HepG2 (cell line): ENCODE results near the gene CES3. TPM values are rescaled to one million over a fixed set of nuclear protein-coding genes. Genes with fewer than 3 reads are reported as not detected.

Source experiments
- FOSL1 ChIP-seq: sonication (generic); formaldehyde crosslinking; IDR thresholded peaks from 2 replicates; pipeline ENCODE4 v1.9.0; 2021; ENCODE audit warnings: missing genetic modification reagents, borderline replicate concordance
- FOXO1 ChIP-seq: sonication (generic); formaldehyde crosslinking; IDR thresholded peaks from 2 replicates; pipeline ENCODE4 v1.4.0; 2020; ENCODE audit warnings: missing genetic modification reagents
- HDAC2 ChIP-seq: sonication (generic); formaldehyde crosslinking; IDR thresholded peaks from 2 replicates; pipeline ENCODE4 v1.4.0; 2020; ENCODE audit warnings: missing genetic modification reagents
- HNF4G ChIP-seq, 2 experiments: sonication (generic) in 1 of 2; formaldehyde crosslinking in 1 of 2; IDR thresholded peaks; 2 replicates each; pipeline versions ENCODE4 v1.4.0 to v1.6.1; 2011 to 2020; ENCODE audit warnings: borderline replicate concordance in 2 of 2, low read depth in 2 of 2, mild to moderate bottlenecking in 2 of 2, low read length in 1 of 2, missing genetic modification reagents in 1 of 2, moderate library complexity in 1 of 2
- IRF1 ChIP-seq: sonication (generic); formaldehyde crosslinking; IDR thresholded peaks from 2 replicates; pipeline ENCODE4 v1.4.0; 2020; ENCODE audit warnings: low read depth, mild to moderate bottlenecking, missing genetic modification reagents
- JARID2 ChIP-seq: sonication (generic); formaldehyde crosslinking; IDR thresholded peaks from 2 replicates; pipeline ENCODE4 v1.8.1; 2023; ENCODE audit warnings: missing genetic modification reagents, inconsistent platforms; ENCODE audit not compliant: insufficient replicate concordance
- MATR3 ChIP-seq: sonication (generic); formaldehyde crosslinking; IDR thresholded peaks from 2 replicates; pipeline ENCODE4 v1.4.0; 2020; ENCODE audit warnings: missing genetic modification reagents
- NFYB ChIP-seq: sonication (generic); formaldehyde crosslinking; IDR thresholded peaks from 2 replicates; pipeline ENCODE4 v1.4.0; 2020; ENCODE audit warnings: missing genetic modification reagents
- PBX3 ChIP-seq: sonication (generic); formaldehyde crosslinking; IDR thresholded peaks from 2 replicates; pipeline ENCODE4 v1.8.1; 2023; ENCODE audit warnings: missing genetic modification reagents, inconsistent platforms, borderline replicate concordance
- PRPF4 ChIP-seq: fragments of 200-400 bp; formaldehyde crosslinking; IDR thresholded peaks from 2 replicates; pipeline ENCODE4 v1.6.1; 2016; ENCODE audit warnings: low read length, low read depth; ENCODE audit not compliant: poor library complexity, severe bottlenecking
- RARA ChIP-seq: IDR thresholded peaks from 2 replicates; pipeline ENCODE4 v1.6.1; 2016; ENCODE audit warnings: missing genetic modification reagents, missing compliant biosample characterization
- REXO4 ChIP-seq: sonication (generic); formaldehyde crosslinking; IDR thresholded peaks from 2 replicates; pipeline ENCODE4 v1.8.0; 2022; ENCODE audit warnings: missing genetic modification reagents, mild to moderate bottlenecking, borderline replicate concordance
- RFX1 ChIP-seq: fragments of 450-650 bp; IDR thresholded peaks from 2 replicates; pipeline ENCODE4 v1.6.1; 2017
- SETDB1 ChIP-seq: sonication (generic); formaldehyde crosslinking; IDR thresholded peaks from 2 replicates; pipeline ENCODE4 v1.5.1; 2020; ENCODE audit warnings: missing genetic modification reagents, mild to moderate bottlenecking, borderline replicate concordance
- SMAD9 ChIP-seq: sonication (generic); formaldehyde crosslinking; IDR thresholded peaks from 2 replicates; pipeline ENCODE4 v1.5.1; 2020; ENCODE audit warnings: mild to moderate bottlenecking, missing genetic modification reagents
- SNAPC4 ChIP-seq: sonication (generic); formaldehyde crosslinking; IDR thresholded peaks from 2 replicates; pipeline ENCODE4 v1.4.0; 2020; ENCODE audit warnings: mild to moderate bottlenecking, missing genetic modification reagents
- TEAD2 ChIP-seq: sonication (generic); formaldehyde crosslinking; IDR thresholded peaks from 2 replicates; pipeline ENCODE4 v1.9.0; 2021; ENCODE audit warnings: missing genetic modification reagents
- ZBTB8A ChIP-seq: sonication (generic); formaldehyde crosslinking; IDR thresholded peaks from 2 replicates; pipeline ENCODE4 v1.4.0; 2020; ENCODE audit warnings: mild to moderate bottlenecking, low read depth, missing genetic modification reagents, borderline replicate concordance
- ZNF160 ChIP-seq: sonication (generic); formaldehyde crosslinking; IDR thresholded peaks from 2 replicates; pipeline ENCODE4 v1.8.0; 2022; ENCODE audit warnings: mild to moderate bottlenecking, inconsistent platforms, missing genetic modification reagents
- ZNF207 ChIP-seq: fragments of 450-650 bp; IDR thresholded peaks from 2 replicates; pipeline ENCODE4 v1.6.1; 2016; ENCODE audit warnings: antibody characterized with exemption, borderline replicate concordance
- ZNF337 ChIP-seq: sonication (generic); formaldehyde crosslinking; IDR thresholded peaks from 2 replicates; pipeline ENCODE4 v1.5.1; 2020; ENCODE audit warnings: missing genetic modification reagents, low read depth, mild to moderate bottlenecking, borderline replicate concordance
- ZNF576 ChIP-seq: sonication (generic); formaldehyde crosslinking; IDR thresholded peaks from 2 replicates; pipeline ENCODE4 v1.4.0; 2020; ENCODE audit warnings: mild to moderate bottlenecking, missing genetic modification reagents
- ZNF660 ChIP-seq: sonication (generic); formaldehyde crosslinking; IDR thresholded peaks from 2 replicates; pipeline ENCODE4 v1.5.1; 2020; ENCODE audit warnings: mild to moderate bottlenecking, low read depth, missing genetic modification reagents, borderline replicate concordance
- ZNF780A ChIP-seq: sonication (generic); formaldehyde crosslinking; IDR thresholded peaks from 2 replicates; pipeline ENCODE4 v1.8.0; 2022; ENCODE audit warnings: mild to moderate bottlenecking, missing genetic modification reagents, moderate library complexity
- polyA plus RNA-seq, 8 experiments: library from polyadenylated mRNA; depleted of rRNA in 3 of 8; stranded (reverse) in 7 of 8; unstranded in 1 of 8; fragments of >200 nt; fragmentation: Illumina TruSeq in 4 of 8; extraction: Trizol in 4 of 8; gene quantifications; 2 replicates each; pipeline versions ENCODE4 v1.2.1 to v1.2.3, GENCODE V29; 2011 to 2016; ENCODE audit warnings: low read depth in 4 of 8, missing spikeins in 1 of 8, mixed read lengths in 1 of 8; ENCODE audit not compliant: insufficient read depth in 1 of 8
- total RNA-seq, 5 experiments: library from RNA; depleted of rRNA; stranded (reverse); fragments of >200 nt; fragmentation: Illumina TruSeq; extraction: Trizol; gene quantifications; 2 replicates each; pipeline ENCODE4 v1.2.3, GENCODE V29; 2016; ENCODE audit warnings: low read depth in 1 of 5

The CES3 gene
- total and polyA plus RNA-seq, 2 of the 13 experiments (the other 11 are each of a cell fraction or from before 2014, with no cell fraction given) = 6.6 to 17.4 TPM

GRCh38 chr16:66954097-66954659 is 6.9 kb upstream of the CES3 start (continued):
- TF ChIP-seq NFYB (CRISPR knock-in tag) (0 out of 2 replicates have a peak, but pooled peaks have one; percentile 31), JARID2 (CRISPR knock-in tag) (peak; percentile 54), ZNF576 (no peak), SETDB1 (CRISPR knock-in tag) (no peak), ZNF660 (CRISPR knock-in tag) (no peak), PRPF4 (no peak), SMAD9 (CRISPR knock-in tag) (no peak), PBX3 (CRISPR knock-in tag) (no peak), ZNF160 (no peak), ZNF337 (CRISPR knock-in tag) (no peak), FOSL1 (no peak), HDAC2 (CRISPR knock-in tag) (peak; percentile 62; the same call in 1 of the 2 replicates), IRF1 (CRISPR knock-in tag) (no peak), ZBTB8A (CRISPR knock-in tag) (no peak), RARA (CRISPR knock-in tag) (0 out of 2 replicates have a peak, but pooled peaks have one; percentile 4), HNF4G (IDR thresholded peaks at IDR 0.05; ENCODE audit: borderline replicate concordance, low read depth, low read length) (no peak), HNF4G (CRISPR knock-in tag; IDR thresholded peaks at IDR 0.05; ENCODE audit: borderline replicate concordance, low read depth) (no peak), FOXO1 (CRISPR knock-in tag) (0 out of 2 replicates have a peak, but pooled peaks have one; percentile 20), REXO4 (CRISPR knock-in tag) (no peak), ZNF780A (no peak), ZNF207 (no peak), MATR3 (no peak), RFX1 (no peak), SNAPC4 (no peak), TEAD2 (no peak)
